GM18499 (cell line): ENCODE measurements around the gene CCR9.

Experiments
- ATAC-seq: cut with Tn5 transposase; IDR thresholded peaks from one replicate; pipeline ENCODE4 v1.9.1; 2021; ENCODE audit warnings: moderate number of reproducible peaks; ENCODE audit not compliant: insufficient read depth, unreplicated experiment

Gene CCR9

GRCh38 chr3:45931496-45931895, 45.2 kb downstream of the CCR9 start:
- no peak for ATAC-seq

- no peak for ATAC-seq
Measured at GRCh38 chr3:45932112-45932511, 45.8 kb downstream of the CCR9 start.

GRCh38 chr3:45933591-45933990, 47.2 kb downstream of the CCR9 start:
- ATAC-seq = no peak

- no peak for ATAC-seq
Measured at GRCh38 chr3:45936261-45936660, 49.9 kb downstream of the CCR9 start.

GRCh38 chr3:45937206-45938042, 51.1 kb downstream of the CCR9 start:
- no peak for ATAC-seq

- ATAC-seq = no peak
Measured at GRCh38 chr3:45938043-45938435, 51.7 kb downstream of the CCR9 start.

GRCh38 chr3:45938864-45939263, 52.5 kb downstream of the CCR9 start:
- no peak for ATAC-seq

- ATAC-seq = no peak
Measured at GRCh38 chr3:45939341-45939771, 53.0 kb downstream of the CCR9 start.

- no peak for ATAC-seq
Measured at GRCh38 chr3:45940004-45940780, 53.8 kb downstream of the CCR9 start.

- no peak for ATAC-seq
Measured at GRCh38 chr3:45940781-45941365, 54.5 kb downstream of the CCR9 start.

- no peak for ATAC-seq
Measured at GRCh38 chr3:45942051-45942825, 55.9 kb downstream of the CCR9 start.

- ATAC-seq = no peak
Measured at GRCh38 chr3:45943207-45943846, 57.0 kb downstream of the CCR9 start, which contains the start of gene CXCR6. Gene CXCR6 (plus strand): TSS chr3:45943464. CDS start chr3:45946482, 3,018 bp downstream.

- ATAC-seq = no peak
Measured at GRCh38 chr3:45944830-45945620, 58.7 kb downstream of the CCR9 start.

- no peak for ATAC-seq
Measured at GRCh38 chr3:45946307-45946706, 60.0 kb downstream of the CCR9 start.

GRCh38 chr3:45946875-45947274, 60.5 kb downstream of the CCR9 start:
- no peak for ATAC-seq

GRCh38 chr3:45947361-45947760, 61.0 kb downstream of the CCR9 start:
- no peak for ATAC-seq

GRCh38 chr3:45948311-45948781, 62.0 kb downstream of the CCR9 start:
- ATAC-seq = no peak

GRCh38 chr3:45948881-45949280, 62.5 kb downstream of the CCR9 start:
- ATAC-seq = no peak

GRCh38 chr3:45949432-45949831, 63.1 kb downstream of the CCR9 start:
- ATAC-seq = no peak
